Measurements from ENCODE around the gene SMCP.

GRCh38 chr1:152866321-152866720 lies 11.8 kb upstream of the SMCP start:
- no peak for TF ChIP-seq EZH2phosphoT487 (IDR thresholded peaks at IDR 0.05; ENCODE audit: borderline replicate concordance)
- no peak for TF ChIP-seq CTCF (conservative IDR thresholded peaks at IDR 0.05; ENCODE audit: low read length)
